Urothelium cell line (cell line): ENCODE measurements around the gene SYNE2.
"Not testable (repeated sequence)": the region's sequence is repeated elsewhere in the genome, so short reads cannot be mapped to it uniquely, and the experiment has no call there.

Experiments
- DNase-seq: peaks from one replicate; pipeline ENCODE4 v3.0.0; 2011; ENCODE audit warnings: low spot score, mixed read lengths
- FAIRE-seq: peaks from 2 replicates; lab custom pipeline; 2011; peaks lifted over from hg19 to GRCh38; lab: Jason Lieb, UNC

The SYNE2 gene

DNA sequence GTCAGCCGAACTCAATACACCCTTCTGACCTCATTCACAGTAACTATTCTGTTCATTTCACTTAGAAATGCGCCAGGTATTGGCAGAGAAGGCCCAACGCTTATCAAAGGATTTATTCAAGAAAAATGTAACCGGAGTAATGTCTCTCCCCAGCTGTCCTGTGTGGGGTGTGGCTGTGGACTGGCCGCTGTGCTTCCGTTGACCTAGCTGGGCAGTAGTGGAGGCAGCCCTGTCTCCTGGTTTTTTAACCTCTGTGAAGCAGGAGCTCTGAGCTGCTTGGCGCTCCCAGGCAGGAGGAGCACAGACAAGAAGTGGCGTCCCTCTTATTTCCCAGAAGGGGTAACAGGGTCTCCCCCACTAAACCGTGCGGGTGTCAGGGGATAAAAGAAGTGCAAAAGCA lies 356.2 kb downstream of the SYNE2 start:
- no peak for DNase-seq
- FAIRE-seq, result peak; percentile 42

DNA sequence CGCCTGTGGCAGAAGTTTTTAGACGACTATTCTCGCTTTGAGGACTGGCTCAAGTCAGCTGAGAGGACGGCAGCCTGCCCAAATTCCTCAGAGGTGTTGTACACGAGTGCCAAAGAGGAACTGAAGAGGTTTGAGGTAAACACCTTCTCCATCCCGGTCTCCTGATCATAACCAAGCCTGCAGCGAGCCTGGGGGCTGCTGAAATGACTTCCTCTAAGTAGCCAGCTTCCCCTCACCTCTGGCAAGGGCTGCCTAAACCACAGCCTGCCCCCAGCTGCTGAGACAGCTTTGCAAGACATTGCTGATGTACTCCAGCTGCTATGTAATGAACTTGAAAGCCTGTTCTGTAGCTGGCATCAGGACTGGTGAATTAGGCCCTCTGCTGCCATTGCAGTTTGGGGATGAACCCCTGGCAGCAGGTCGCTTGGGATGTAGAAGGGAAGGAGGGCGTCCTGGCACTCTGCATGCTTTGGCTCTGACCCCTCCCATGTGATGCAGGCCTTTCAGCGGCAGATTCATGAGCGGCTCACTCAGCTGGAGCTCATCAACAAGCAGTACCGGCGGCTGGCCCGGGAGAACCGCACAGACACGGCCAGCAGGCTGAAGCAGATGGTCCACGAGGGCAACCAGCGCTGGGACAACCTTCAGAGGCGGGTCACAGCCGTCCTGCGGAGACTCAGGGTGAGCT lies 356.8 kb downstream of the SYNE2 start:
- FAIRE-seq (peak; percentile 83), DNase-seq (no peak)

DNA sequence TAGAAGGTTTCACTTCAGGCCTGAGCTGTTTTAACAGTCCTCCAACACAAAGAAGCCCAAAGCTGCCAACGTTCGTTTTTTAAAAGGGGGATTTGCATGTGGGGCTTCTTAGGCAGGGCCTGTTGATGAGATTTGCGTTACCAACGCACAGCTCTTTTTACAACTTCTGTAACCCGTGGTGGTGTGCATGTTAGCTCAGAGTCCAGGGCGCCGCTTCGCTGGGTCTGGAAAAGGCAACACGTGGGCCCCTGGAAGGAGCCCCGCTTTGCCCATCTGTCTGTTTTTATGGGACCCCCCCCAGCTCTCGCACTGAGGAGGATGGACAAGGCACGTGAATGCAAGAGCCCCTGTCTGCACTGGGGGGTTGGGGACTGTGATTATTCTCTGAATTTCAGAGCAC lies 357.4 kb downstream of the SYNE2 start:
- no peak for DNase-seq
- FAIRE-seq, result no peak

DNA sequence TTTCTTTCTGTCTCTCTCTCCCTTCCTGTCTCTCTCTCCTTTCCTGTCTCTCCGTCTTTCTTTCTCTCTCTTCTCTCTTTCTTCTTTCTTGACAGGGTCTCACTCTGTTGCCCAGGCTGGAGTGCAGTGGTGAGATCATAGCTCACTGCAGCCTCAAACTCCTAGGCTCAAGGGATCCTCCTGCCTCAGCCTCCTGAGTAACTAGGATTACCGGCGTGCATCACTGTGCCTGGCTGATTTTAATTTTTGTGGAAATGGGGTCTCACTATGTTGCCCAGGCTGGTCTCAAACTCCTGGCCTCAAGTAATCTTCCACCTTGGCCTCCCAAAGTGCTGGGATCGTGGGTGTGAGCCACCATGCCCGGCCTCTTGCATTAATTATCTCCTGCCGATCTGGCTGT lies 358.1 kb downstream of the SYNE2 start:
- DNase-seq, FAIRE-seq: not testable (repeated sequence)

DNA sequence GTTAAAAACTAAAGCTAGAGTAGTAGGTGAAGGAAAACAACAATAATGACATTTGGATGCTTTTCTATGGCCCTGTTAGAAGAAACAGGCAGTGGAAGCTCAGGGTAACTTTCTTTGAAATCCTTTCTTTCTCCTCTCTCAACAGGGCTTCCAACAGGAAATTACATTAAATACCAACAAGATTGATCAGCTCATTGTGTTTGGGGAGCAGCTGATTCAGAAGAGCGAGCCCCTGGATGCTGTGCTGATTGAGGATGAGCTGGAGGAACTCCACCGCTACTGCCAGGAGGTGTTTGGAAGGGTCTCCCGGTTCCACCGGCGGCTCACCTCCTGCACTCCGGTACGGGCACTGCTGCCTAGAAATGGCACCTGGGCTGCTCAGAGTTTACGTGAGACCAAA lies 359.9 kb downstream of the SYNE2 start:
- DNase-seq, result no peak
- FAIRE-seq, result no peak

DNA sequence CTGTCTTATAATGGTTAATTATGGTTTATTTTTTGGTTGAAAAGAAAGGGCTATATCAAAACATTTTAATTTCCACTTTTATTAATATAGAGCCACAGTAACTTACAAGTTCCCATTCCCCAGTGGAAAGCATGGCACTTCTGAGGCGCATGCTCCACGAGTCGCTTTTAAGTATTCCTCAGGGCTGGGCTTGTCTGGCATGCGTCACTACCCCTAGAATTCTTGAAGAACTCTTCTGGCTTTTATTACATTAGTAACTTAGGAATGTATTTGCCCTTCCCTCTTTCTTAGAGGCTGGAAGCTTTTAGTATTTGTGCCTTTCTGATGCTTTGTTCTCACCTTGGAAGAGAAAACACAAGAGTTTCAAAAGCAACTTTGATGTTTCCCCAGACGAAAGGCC lies 360.3 kb downstream of the SYNE2 start:
- DNase-seq (no peak), FAIRE-seq (no peak)

DNA sequence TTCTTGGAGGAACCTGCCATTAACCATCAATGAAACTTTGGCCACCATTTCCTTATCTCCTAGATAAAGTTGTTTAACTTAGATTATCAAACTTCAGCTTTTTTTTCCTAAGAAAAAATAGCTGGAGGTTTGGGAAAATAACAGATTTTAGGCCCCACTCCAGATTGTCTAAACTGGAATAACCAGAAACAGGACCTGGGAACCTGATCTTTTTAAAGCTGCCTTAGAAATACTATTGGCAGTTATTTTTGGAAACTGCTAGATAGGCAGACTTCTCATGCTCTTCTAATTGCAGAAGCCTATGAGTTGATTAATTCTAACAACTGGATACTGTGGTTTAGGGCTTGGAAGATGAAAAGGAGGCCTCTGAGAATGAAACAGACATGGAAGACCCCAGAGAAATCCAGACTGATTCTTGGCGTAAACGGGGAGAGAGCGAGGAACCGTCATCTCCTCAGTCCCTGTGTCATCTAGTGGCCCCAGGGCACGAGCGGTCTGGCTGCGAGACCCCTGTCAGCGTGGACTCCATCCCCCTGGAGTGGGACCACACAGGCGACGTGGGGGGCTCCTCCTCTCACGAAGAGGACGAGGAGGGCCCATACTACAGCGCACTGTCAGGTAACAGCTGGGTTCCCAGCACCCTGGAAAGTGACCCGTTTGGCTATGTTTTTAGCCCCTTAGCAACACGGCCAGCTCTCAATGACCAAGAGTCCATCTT lies 361.2 kb downstream of the SYNE2 start:
- FAIRE-seq, result no peak
- DNase-seq, result no peak

DNA sequence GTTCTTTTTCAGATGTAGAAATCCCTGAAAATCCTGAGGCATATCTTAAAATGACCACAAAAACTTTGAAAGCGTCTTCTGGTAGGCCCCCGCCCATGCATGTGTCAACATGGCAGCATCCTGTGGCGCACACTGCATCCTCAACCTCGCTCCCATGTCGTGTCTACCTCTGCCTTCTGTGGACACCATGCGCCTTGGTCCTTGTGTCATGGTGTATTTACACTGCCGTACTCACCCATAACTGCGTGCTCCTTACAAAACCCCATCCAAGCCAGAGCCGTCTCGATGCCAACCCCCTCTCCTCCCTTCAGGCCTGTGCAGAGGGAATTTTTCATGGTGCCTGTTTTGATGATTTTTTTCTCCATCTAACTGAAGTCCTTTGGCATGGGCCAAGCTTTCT lies 362.5 kb downstream of the SYNE2 start:
- DNase-seq (no peak), FAIRE-seq (peak; percentile 98)

DNA sequence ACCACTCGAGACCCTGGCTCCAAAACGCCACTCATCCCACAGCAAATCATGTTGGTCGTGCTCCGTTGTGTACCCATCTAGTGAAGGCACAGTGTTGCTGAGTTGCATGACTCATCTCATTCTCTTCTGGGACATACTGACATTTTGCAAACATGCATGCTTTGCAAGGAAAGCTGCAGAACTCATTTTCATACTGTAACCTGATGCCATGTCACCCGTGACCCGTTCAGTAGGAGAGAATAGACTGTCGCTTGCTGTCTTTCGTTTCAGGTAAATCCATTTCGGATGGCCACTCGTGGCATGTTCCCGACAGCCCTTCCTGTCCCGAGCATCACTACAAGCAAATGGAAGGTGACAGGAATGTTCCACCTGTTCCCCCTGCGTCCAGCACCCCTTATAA lies 363.2 kb downstream of the SYNE2 start:
- peak; percentile 96 for FAIRE-seq

DNA sequence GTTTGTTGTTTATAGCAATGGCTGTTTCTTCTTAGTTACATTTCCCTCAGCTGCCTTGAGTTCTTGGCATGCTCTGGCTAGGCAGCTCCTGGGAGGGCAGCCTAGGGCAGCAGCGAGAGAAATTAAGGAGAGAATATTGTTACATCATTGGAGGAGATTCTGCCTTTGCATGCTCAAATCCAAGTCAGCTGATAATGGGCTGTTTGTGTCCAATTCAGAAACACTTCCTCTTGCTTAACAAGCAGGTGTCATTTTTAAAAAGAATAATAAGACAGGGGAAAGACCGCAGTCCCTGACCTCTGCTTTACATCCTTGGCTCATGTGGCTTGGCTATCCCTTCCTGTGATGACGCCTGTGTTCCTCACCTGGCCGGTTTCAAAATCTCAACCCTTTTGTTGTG lies 364.5 kb downstream of the SYNE2 start:
- FAIRE-seq (no peak), DNase-seq (no peak)

More for the DNA sequence above, 363.2 kb downstream of the SYNE2 start:
- DNase-seq, result no peak

DNA sequence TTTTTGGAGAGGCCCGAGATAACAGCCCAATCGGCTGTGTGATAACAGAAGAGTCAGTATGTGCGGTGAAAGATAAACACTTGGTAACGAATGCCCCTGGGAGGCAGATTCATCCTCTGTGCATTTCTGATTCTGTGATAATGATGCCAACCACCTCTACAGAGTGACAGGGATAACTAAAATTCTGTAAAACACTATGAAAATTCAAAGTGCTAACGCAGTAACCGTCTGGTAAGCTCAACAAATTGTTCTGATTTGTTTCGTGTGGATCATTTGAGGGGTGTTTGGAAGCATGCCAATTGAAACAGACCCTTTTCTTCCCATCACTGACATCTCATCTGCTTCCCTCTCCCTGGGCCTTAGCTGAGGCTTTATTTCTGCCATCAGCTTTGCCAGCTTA lies 365.0 kb downstream of the SYNE2 start:
- peak; percentile 37 for FAIRE-seq

DNA sequence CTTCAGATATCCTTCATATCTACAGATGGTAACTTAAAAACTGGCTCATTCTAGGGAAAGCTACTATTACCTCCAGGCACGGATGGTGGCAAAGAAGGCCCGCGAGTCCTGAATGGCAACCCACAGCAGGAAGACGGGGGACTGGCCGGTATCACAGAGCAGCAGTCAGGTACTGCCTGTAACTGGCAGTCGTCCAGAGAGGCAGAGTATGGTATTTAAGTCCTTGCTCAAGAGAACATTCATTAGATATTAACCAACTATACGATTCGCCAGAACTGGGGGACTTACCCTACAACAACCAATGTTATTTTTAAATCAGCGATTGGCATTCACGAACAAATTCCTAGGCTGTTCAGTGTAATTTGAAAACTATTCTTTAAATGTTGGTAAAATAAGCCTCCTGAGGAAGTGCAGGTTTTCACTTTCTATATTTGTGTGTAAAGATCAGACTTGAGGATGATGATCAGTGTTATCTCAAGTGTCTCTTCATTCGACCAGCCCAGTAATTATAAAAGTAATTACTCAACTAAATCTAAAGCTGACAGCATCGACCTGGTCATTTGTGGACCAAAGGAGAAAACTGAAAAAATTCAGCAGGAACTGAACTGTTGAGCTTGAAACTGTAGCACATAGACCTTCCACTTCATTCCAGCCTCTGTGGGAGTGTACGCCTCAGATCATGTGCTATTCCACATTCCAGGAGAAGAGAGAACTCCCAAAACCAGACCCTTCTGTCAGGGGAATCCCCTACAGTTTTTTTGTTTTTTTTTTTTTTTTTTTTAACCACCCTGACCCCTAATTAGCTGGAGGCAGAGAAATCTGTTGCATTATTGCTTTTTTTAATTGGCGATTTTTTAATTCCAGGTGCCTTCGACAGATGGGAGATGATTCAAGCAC lies 365.8 kb downstream of the SYNE2 start:
- FAIRE-seq (no peak), DNase-seq (no peak)

More for the DNA sequence above, 365.0 kb downstream of the SYNE2 start:
- no peak for DNase-seq

DNA sequence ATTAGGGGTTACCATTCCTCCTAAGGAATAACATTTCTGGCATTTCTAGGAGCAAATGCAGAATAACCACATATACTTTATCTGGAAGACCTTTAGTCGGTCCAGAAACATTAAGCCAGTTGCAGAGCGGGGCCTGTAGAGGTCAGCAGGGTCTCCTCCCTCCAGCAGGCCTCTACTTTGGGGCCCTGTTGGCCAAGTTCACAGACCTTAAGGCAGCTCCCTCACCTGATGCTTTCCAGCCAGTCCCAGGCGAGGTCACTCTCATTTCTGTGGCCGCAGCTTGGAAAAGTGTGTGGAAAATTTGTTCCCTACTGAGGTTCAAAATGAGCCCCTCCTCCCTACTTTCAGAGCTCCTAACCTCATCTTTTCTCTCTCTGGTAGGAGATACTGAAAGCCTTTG lies 367.3 kb downstream of the SYNE2 start:
- DNase-seq (no peak), FAIRE-seq (no peak)

DNA sequence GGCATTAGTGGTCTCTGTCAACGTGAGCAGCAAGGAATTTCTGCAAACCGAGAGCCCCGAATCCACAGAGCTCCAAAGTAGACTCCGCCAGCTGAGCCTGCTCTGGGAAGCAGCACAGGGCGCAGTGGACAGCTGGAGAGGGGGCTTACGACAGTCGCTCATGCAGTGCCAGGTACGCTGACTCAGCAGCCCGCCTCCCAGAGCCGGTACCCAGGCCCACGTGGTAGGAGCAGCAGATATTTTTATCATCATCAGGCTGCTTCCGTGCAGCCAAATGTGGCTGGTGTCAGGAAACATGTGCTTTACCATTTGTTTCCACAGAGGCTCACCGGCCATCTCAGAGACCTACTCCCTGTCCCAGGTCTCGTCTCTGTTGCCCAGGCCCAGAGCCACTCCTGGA lies 367.7 kb downstream of the SYNE2 start:
- DNase-seq (no peak), FAIRE-seq (peak; percentile 59)

DNA sequence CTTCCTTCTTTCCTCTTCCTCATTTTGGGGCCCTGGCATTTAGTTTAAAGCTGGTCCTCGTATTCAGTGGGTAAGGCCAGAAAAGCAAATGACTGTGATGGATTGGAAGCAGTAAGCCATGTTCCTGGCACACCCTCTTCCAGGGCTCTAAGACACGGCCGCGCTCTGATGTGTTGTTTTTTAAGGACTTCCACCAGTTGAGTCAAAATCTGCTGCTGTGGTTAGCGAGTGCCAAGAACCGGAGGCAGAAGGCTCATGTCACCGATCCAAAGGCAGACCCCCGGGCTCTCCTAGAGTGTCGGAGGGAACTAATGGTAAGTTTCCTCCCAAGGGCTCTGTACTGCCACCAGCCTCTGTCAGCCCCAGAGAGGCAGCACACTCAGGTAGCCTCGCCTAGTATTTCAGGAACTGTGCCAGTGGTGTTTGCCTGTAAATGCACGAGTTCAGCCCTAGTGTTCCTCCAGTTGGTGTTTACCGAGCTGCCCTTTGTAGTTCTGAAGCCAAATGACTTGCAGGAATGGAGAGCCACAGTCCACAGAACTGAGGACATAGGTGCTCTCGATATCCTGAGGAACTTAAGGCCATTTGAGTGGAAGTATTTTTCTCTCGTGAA lies 368.7 kb downstream of the SYNE2 start:
- FAIRE-seq, result peak; percentile 66
- no peak for DNase-seq

DNA sequence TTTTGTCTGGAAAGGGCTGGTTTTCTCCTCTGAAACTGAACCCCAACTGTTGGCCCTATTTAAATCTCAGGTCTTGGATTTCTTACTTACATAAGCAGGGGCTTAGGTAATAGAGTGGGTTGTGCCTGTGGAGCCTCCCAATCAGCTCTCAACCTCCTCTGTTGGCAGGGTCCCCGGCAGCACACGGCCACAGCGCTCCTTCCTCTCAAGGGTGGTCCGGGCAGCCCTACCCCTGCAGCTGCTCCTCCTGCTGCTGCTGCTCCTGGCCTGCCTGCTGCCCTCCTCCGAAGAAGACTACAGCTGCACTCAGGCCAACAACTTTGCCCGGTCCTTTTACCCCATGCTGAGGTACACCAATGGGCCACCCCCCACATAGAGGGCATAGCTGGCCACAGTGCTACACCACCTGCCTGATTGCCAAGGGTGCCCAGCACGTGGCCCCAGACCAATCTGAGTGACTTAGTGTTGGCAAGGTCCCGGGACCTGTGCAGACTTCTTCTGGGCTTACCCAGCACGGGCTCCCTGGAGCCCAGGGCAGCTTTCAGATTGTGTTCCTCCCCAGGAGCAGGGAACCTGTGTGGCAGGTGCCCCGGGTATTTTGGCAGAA lies 372.4 kb downstream of the SYNE2 start:
- FAIRE-seq, result no peak
- DNase-seq, result no peak

DNA sequence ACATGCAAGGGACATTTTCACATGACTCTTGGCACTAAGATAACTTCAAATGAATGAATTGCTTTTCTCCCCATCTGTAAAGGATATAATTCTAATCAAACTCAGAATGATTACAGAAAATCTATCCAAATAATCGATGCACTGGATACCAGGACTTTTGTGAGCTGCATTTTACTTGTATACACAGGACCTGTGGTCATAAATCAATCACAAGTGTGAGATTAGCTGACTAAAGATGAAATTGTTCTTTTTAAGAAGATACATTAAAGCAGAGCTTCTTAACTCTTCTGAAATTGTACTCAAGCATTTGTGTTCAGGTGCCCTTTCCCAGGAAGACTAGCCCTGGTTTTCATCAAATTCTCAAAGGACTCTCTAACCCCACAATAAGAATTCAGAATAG lies 375.1 kb downstream of the SYNE2 start:
- no peak for DNase-seq
- FAIRE-seq, result no peak

DNA sequence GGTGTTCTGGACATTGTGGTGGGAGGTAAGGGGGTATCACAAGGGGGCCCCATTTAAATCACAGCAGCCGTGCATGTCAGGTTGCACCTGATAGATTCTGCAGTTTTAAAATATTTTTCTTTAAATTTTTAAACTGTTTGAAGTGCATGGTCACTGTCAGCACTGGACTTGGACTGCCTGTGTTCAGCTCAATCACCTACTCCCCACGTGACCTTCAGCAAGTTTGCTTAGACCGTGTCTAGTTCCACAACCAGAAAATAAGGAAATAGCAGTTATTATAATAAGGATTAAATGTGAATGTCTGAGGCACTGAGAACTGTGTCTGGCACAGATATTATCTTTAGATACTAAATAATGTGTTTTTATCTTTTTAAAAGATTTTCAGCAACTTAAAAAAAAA lies 376.7 kb downstream of the SYNE2 start:
- FAIRE-seq (peak; percentile 62), DNase-seq (no peak)

DNA sequence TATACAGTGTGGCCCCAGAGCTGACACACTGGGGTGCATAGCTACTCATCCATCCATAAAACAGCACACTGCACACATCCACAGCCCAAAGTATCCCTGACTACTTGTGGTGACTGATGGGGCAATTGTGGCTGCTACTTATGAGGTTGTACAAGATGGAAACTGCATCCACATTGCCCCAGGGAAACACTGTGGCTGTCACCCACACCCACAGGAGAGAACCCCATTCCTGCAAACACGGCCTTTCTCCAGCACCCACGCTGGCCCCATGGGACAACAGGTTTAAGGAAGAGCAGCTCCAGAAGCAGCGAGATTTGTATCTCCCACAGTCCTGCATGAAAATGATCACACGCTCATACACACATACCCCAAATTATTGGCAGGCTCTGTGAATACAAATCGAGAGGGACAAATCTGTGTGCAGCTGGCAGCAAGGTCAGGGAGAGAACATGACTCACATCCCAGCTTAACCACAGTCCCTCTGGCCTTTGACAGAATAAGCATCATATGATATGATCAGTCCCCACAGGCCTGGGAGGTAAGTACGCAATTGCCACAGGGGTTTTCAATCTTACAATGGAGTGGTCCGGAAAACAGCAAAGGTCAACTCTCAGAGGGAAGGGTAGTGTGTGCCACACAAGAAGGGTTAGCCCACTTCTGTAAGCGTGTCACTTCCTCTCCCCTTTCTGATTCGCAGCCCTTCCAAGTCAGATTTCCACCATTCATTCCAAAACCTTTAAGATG lies 379.5 kb downstream of the SYNE2 start:
- peak; percentile 73 for DNase-seq
- FAIRE-seq, result peak; percentile 97

DNA sequence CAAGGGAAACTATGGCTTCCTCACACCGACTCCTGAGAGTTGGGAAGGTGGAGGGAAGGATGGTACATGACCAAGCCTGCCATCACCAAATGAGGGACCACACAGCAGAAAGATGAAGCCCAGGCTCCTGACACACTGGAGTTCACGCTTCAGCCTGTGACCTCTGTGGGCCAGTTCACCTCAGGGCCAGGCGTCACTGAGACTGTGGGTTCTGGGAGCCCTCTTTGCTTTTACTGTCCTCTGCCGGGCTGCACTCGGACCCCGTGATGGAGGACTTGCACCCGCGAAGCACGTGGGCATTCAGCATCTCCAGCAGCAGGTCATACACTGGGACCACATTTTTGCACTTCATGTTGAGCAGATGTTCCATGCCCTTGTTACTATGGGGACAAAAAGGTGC lies 380.1 kb downstream of the SYNE2 start:
- DNase-seq (no peak), FAIRE-seq (peak; percentile 17)
